Lower lobe of right lung (tissue), 2 donors: ENCODE results near the gene SPARC. TPM values are rescaled to one million over a fixed set of nuclear protein-coding genes. Genes with fewer than 3 reads are reported as not detected.

Source experiments
- ATAC-seq, 2 donors: fragments of 200-7000 bp; cut with Tn5 transposase; one replicate each; pipeline ENCODE4 v1.9.1; 2020 to 2022; ENCODE audit warnings: mild to moderate bottlenecking in 2 of 2, moderate library complexity in 2 of 2
- DNase-seq: peaks from one replicate; pipeline ENCODE4 v3.0.0-alpha.2; 2020
- H3K27ac ChIP-seq: fragments of 200-600 bp; one replicate; pipeline ENCODE4 v1.8.0; 2022
- H3K27me3 ChIP-seq: fragments of 200-600 bp; one replicate; pipeline ENCODE4 v1.8.0; 2022; ENCODE audit warnings: low read depth
- H3K36me3 ChIP-seq: fragments of 200-600 bp; one replicate; pipeline ENCODE4 v1.8.0; 2022; ENCODE audit warnings: mild to moderate bottlenecking
- H3K4me1 ChIP-seq: fragments of 200-600 bp; one replicate; pipeline ENCODE4 v1.8.0; 2022
- H3K4me3 ChIP-seq: fragments of 200-600 bp; one replicate; pipeline ENCODE4 v1.8.0; 2022; ENCODE audit warnings: mild to moderate bottlenecking
- H3K9me3 ChIP-seq: fragments of 200-600 bp; one replicate; pipeline ENCODE4 v1.8.0; 2022
- CTCF ChIP-seq: fragments of 200-600 bp; IDR thresholded peaks from one replicate; pipeline ENCODE4 v1.8.0; 2022; ENCODE audit warnings: antibody characterized with exemption, mild to moderate bottlenecking
- intact Hi-C: fragments of 100-400 bp; cut with DNase I; formaldehyde crosslinking; loops from one replicate; pipeline ENCODE4 v1.11.0; 2022
- total RNA-seq: library from RNA; stranded (reverse); fragmentation: NEBNext Ultra II Directional; extraction: Animal tissue kit (Norgen Biotek cat#: 25700); gene quantifications from one replicate; pipeline ENCODE4 v1.2.1, GENCODE V29; 2021
- donor health status: DM: no; HTN: yes; CAD: no; lungs with severe emphysema.

SPARC gene
- total RNA-seq, 1 donor from 2014 or later, result 904 TPM

- Histone ChIP-seq H3K4me1 (no peaks in the 10 kb centered on the region), H3K27ac (no peak overlapping the region), H3K9me3 (no peaks in the 10 kb centered on the region), H3K4me3 (no peak overlapping the region), H3K36me3 (no peaks in the 10 kb centered on the region), H3K27me3 (no peaks in the 10 kb centered on the region)
- TF ChIP-seq CTCF, result no peak
- intact Hi-C loops, result no loop called here
- ATAC-seq, result no peak
- no peak for DNase-seq
Measured at GRCh38 chr5:151642472-151643140, 44.1 kb downstream of the SPARC start.

GRCh38 chr5:151638619-151639018 lies 48.1 kb downstream of the SPARC start:
- no peaks in the 10 kb centered on the region for H3K9me3 ChIP-seq
- intact Hi-C loops, result no loop called here
- no peak for TF ChIP-seq CTCF

DNA sequence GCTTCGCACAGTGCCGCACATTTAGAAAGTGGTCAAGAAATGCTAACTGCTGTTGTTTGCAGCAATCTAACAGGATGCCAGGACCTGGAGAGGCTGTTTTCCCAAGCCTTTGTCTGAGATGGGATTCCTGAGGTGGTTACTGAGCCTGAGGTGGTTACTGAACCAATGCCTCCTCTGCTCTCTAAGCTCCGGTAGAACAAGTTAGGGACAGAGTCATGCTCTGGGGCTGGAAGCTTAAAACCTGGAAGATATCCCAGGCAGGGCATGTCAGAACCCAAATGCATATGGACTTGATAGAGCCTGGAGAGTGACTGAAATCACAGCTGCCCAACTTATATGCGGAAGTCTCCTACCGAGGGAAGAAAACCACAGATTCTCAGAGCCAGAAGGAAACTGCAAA lies 49.0 kb downstream of the SPARC start:
- intact Hi-C loops, result no loop called here
- Histone ChIP-seq H3K36me3 (no peaks in the 10 kb centered on the region), H3K9me3 (no peaks in the 10 kb centered on the region), H3K27me3 (no peaks in the 10 kb centered on the region), H3K27ac (no peak overlapping the region), H3K4me1 (no peaks in the 10 kb centered on the region), H3K4me3 (no peak overlapping the region)
- no peak for DNase-seq
- no peak for ATAC-seq
- no peak for TF ChIP-seq CTCF

More at GRCh38 chr5:151638619-151639018, 48.1 kb downstream of the SPARC start:
- no peak for DNase-seq
- Histone ChIP-seq H3K4me3 (no peak overlapping the region), H3K4me1 (no peaks in the 10 kb centered on the region), H3K27ac (no peak overlapping the region), H3K27me3 (no peaks in the 10 kb centered on the region), H3K36me3 (no peaks in the 10 kb centered on the region)
- ATAC-seq, result no peak

GRCh38 chr5:151633892-151634291 lies 52.8 kb downstream of the SPARC start:
- Histone ChIP-seq H3K27ac (no peak overlapping the region), H3K9me3 (no peaks in the 10 kb centered on the region), H3K4me3 (no peak overlapping the region), H3K27me3 (no peaks in the 10 kb centered on the region), H3K36me3 (no peaks in the 10 kb centered on the region), H3K4me1 (no peaks in the 10 kb centered on the region)
- TF ChIP-seq CTCF, result no peak
- no peak for ATAC-seq
- DNase-seq, result no peak
- intact Hi-C loops, result no loop called here

- no peak for TF ChIP-seq CTCF
- no peaks in the 10 kb centered on the region for H3K36me3 ChIP-seq
- no peaks in the 10 kb centered on the region for H3K9me3 ChIP-seq
- H3K27me3 ChIP-seq, result no peaks in the 10 kb centered on the region
- no peak overlapping the region for H3K4me3 ChIP-seq
- no peaks in the 10 kb centered on the region for H3K4me1 ChIP-seq
- intact Hi-C loops, result no loop called here
- no peak overlapping the region for H3K27ac ChIP-seq
- ATAC-seq (no peak), DNase-seq (no peak)
Measured at GRCh38 chr5:151632941-151633340, 53.8 kb downstream of the SPARC start.
